COLO668 (cell line): Measurements from ENCODE around the gene SPATA6.
"Not testable (repeated sequence)": the region's sequence is repeated elsewhere in the genome, so short reads cannot be mapped to it uniquely, and the experiment has no call there.

ENCODE experiments used
- DNase-seq: peaks from one replicate; lab custom pipeline; 2025; ENCODE audit not compliant: unreplicated experiment; lab: John Stamatoyannopoulos, UW

SPATA6 gene

DNA sequence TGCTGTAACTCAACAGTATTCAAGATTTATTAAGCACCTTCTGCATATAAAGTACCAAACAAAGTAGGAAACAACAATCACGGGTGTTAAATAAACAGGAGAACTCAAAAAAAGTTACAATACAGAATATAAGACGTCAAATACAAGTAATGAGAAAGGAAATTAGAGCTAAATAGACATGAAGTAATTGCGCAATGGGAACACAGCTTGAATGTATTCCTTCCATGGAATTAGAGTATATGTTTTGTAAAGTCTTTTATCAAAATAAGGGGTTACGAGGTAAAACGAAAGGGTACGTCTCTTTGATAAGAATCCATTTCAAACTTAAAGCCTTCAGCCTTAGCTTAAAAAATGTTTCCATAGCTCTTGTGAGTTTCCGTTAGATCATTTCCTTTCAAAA, 109.1 kb downstream of the SPATA6 start:
- DNase-seq, result no peak

DNA sequence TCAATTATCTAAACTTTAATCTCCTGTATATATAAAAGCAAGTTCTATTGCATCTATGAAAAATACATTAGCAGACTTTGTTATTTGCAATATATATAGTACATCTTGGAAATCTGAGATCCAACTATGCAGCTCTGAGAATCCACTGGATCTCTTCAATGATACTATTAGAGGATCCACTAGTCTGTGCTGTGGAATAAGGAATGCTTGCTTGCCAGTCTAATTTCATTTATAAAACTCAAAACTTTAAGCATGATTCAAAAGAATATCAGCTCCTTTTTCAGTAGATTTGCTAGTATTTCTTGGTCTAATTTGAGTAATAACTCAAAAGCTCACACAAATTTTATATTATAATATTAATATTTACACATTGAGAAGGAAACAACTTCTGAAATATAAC, 115.1 kb downstream of the SPATA6 start:
- no peak for DNase-seq

DNA sequence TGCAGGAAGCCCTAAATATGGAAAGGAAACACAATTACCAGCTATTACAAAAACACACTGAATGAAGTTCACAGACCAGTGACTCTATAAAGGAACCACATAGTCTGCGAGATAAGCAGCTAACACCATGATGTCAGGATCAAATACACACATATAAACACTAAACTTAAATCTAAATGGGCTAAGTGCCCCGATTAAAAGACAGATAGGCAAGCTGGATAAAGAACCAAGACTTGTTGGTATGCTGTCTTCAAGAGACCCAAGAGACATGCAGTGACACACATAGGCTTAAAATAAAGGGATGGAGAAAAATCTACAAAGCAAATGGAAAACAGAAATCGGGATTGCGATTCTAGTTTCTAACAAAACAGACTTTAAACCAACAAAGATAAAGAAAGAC, 127.6 kb downstream of the SPATA6 start:
- DNase-seq, result no peak

DNA sequence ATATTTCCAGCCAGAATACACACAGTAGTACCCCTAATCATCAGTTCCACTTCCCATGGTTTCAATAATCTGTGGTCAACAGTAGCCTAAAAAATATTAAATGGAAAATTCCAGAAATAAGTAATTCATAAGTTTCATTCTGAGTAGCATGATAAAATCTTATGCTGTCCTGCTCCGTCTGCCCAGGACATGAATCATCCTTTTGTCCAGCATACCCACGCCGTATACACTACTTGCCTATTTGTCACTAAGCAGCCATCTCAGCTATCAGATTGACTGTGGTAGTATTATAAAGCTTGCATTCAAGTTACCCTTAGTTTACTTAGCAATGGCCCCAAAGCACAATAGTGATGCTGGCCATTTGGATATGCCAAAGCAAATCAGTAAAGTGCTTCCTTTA, 130.8 kb downstream of the SPATA6 start:
- DNase-seq, result no peak

DNA sequence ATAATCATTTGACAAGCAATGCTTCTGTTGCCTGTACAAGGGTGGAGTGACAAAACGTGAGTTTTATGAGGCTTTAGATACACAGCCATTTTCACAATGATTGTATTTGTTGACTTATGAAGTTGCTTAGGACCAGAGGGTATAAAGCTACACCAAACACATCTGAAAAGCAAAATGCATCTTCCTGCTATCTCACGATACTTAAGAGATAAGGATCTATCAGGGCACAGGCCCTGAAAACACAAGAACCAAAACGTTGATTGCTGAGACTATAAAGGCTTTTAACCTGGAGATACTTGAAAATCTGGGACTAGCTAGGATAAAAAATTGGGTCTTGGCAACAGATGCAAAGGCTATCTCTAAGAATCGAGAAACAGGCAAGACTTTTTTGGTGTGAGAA, 133.7 kb downstream of the SPATA6 start:
- DNase-seq, result no peak

DNA sequence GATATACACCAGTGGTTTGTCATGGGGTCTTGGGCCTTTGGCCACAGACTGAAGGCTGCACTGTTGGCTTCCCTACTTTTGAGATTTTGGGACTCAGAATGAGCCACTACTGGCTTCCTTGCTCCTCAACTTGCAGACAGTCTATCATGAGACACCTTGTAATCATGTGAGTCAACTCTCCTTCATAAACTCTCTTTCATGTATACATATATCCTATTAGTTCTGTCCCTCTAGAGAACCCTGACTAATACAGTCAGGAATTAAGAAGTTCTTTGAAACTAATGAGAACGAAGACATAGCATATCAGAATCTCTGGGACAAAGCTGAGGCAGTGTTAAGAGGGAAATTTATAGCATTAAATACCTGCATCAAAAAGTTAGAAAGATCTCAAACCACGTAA, 138.7 kb downstream of the SPATA6 start:
- no peak for DNase-seq

DNA sequence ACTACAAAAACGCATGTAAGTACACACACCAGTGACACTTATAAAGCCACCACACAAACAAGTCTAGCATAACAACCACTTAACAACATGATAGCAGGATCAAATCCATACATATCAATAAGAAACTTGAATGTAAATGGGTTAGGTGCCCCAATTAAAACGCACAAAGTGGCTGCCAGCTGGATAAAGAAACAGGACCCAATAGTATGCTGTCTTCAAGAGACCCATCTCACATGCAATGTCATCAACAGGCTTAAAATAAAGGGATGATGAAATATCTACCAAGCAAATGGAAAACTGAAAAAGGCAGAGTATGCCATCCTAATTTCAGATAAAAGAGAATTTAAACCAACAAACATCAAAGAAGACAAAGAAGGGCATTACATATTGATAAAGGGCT, 139.9 kb downstream of the SPATA6 start:
- no peak for DNase-seq

DNA sequence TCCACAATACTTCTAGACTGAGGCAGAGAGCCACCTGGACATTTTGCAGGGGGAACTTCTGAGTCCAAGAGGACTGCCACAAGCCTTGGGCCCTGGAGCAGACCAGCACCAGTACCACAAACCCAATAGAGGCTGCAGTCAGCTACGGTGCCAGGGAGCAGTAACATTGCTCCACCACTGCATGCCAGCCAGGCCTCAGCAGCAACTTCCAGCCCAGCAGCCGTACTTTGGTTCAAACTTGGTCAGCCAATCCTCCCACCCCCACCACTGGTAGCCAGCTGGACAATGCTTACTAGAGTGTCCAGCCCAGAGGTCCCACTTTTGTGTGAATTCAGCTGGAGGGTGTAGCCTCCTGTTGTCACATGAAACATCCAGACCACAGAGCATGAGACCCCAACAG, 142.1 kb downstream of the SPATA6 start:
- DNase-seq, result no peak

DNA sequence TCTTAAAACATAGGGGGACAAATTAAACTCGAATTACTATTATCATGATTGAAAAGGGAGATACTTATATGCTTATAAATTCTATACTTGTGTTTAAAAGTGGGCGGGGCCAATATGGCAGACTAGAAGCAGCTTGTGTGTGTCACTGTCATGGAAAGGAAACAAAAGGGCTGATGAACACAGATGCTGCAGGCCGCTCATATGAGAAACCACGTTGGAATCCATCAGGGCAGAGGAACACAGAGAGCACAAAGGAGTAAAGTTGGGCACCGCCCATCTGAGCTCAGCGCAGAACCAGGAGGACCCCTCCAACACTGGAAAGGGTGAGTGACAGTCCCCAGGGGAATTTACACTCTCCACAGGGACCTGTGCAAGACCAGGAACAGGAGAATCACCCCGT, 142.5 kb downstream of the SPATA6 start:
- DNase-seq, result no peak

DNA sequence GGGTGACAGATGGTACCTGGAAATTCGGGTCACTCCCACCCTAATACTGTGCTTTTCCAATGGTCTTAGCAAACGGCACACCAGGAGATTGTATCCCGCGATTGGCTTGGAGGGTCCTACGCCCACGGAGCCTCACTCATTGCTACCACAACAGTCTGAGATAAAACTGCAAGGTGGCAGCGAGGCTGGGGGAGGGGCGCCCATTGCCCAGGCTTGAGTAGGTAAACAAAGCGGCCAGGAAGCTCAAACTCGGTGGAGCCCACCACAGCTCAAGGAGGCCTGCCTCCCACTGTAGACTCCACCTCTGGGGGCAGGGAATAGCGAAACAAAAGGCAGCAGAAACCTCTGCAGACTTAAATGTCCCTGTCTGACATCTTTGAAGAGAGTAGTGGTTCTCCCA, 160.2 kb downstream of the SPATA6 start:
- not testable (repeated sequence) for DNase-seq

DNA sequence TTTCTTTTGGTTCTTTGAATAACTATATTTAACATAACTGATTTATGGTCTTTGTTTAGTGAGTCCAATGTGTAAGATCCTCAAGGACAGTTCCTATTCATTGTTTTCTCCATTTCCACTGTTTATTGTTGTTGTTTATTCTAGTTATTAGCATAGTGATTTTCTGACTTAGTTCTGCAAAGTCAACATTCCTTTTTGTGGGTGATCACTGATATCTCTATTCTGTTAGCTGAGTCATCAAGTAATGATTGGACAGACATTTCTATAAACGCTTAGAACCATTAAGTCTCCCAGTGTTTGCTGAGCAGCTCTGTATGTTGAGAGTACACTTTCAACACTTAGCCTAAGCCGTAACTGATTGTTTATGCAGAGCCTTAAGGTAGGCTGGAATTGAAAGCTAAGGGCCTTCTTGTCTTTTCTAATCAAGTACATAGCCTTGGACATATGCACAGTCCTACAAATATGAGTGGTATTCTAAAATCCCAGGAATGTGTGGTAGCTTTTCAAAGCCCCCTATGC, 162.4 kb downstream of the SPATA6 start:
- DNase-seq, result no peak

DNA sequence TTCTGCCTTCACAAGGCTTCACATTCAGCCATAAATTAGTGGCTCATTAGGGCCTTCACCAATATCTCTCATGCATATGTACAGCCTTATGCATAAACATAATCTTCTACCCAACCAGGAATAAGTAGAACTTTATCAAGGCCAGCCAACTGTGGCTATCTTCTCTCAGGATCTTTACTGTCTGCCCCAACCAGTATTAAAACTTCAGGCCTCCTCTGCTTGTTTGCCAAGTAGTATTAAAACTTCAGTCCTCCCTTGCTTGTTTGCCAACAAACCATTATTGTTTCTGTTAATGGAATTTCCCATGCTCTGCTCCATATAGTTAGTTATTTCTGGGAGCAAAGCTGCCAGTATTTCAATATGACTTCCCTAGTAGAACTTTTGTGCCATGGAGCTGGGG, 169.4 kb downstream of the SPATA6 start:
- no peak for DNase-seq

DNA sequence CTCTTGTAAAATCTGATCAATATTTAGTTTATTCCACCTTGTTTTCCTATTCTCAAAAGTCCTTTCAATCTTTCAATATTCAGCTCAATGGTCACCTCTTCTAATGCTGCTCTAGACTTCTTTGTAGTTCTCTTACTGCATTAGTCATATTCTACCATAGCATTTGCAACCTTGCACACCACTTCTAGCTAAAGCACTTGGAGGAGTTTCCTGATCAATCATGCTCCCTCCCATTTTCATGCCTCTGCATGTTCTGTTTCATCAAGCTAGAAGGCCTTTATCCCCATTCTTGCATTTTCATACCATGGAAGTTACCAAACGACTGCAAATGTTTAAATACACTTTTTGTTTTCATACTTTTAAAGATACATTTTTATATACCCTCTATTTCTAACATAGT, 177.3 kb downstream of the SPATA6 start:
- no peak for DNase-seq

DNA sequence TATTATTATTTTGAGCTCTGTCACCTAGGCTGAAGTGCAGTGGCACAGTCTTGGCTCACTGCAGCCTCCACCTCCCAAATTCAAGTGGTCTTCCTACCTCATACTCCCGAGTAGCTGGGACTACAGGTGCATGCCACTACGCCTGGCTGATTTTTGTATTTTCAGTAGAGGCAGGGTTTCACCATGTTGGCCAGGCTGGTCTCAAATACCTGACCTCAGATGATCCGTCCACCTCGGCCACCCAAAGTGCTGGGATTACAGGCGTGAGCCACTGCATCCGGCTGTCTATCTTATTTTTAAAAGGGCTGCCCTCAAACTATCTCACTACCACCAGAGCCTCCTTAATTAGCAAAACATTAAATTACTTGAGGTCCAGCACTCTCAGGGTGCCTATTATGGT, 177.9 kb downstream of the SPATA6 start:
- not testable (repeated sequence) for DNase-seq

DNA sequence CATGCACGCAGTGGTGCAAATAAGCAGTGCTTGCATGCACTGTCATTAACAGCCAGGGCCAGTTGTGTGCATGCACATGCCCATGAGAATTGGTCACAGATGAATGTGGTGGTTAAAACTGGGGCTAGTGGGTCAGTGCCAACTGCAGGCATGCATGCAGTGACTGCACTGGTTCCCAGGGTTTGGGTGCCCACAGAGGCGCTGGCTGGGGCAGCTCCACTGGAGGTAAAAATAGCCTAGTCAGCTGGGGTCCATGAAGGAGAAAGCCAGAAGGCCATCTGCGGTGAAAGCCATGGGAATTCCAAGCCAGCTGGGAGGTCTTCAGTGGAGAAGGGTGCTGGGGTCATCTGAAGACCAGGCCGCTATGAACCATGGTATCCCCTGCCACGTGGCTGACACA, 179.3 kb downstream of the SPATA6 start:
- DNase-seq, result no peak

DNA sequence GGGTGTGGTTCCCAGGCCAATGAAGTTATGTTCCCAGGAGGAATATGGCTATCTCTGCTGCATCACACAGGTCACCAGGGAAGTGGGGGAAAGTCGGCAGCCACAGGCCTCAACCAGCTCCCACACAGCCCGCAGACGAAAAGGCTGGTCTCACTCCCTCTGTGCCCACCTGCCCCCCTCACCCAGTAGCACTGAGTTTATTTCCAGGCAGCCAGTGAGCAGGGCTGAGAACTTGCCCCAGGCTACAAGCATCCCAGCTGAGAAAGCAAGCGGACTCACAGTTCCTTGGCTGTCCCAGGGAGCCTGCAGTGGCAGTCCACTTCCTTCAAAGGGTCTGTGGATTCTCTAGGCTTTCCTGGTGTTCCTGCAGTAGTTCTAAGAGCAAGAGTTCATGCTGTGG, 180.6 kb downstream of the SPATA6 start:
- DNase-seq, result no peak

DNA sequence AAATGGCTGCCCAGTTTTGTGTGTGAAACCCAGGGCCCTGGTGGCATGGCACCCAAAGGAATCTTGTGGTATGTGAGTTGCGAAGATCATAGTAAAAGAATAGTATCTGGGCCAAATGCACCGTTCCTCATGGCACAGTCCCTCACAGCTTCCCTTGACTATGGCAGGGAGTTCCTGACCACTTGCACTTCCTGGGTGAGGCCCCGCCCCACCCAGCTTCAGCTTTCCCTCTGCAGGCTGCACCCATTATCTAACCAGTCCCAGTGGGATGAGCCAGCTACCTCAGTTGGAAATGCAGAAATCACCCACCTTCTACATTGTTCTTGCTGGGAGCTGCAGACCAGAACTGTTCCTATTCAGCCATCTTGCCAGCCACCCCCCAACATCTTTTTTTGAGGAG, 186.5 kb downstream of the SPATA6 start:
- DNase-seq, result no peak

DNA sequence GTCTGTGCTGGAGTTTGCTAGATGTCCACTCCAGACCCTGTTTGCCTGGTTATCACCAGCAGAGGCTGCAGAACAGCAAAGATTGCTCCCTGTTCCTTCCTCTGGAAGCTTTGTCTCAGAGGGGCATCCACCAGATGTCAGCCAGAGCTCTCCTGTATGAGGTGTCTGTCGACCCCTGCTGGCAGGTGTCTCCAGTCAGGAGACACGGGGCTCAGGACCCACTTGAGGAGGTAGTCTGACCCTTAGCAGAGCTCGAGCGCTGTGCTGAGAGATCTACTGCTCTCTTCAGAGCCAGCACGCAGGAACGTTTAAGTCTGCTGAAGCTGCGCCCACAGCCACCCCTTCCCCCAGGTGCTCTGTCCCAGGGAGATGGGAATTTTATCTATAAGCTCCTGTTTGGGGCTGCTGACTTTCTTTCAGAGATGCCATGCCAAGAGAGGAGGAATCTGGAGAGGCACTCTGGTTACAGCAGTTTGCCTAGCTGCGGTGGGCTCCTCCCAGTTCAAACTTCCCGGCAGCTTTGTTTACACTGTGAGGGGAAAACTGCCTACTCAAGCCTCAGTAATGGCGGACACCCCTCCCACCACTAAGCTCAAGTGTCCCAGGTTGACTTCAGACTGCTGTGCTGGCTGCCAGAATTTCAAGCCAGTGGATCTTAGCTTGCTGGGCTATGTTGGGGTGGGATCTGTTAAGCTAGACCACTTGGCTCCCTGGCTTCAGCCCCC, 187.1 kb downstream of the SPATA6 start:
- not testable (repeated sequence) for DNase-seq

DNA sequence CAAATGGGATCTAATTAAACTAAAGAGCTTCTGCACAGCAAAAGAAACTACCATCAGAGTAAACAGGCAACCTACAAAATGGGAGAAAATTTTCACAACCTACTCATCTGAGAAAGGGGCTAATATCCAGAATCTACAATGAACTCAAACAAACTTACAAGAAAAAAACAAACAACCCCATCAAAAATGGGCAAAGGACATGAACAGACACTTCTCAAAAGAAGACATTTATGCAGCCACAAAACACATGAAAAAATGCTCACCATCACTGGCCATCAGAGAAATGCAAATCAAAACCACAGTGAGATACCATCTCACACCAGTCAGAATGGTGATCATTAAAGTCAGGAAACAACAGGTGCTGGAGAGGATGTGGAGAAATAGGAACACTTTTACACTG, 189.7 kb downstream of the SPATA6 start:
- DNase-seq, result not testable (repeated sequence)

DNA sequence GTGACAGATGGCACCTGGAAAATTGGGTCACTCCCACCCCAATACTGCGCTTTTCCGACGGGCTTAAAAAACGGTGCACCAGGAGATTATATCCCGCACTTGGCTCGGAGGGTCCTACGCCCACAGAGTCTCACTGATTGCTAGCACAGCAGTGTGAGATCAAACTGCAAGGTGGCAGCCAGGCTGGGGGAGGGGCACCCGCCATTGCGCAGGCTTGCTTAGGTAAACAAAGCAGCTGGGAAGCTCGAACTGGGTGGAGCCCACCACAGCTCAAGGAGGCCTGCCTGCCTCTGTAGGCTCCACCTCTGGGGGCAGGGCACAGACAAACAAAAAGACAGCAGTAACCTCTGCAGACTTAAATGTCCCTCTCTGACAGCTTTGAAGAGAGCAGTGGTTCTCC, 194.6 kb downstream of the SPATA6 start:
- DNase-seq, result not testable (repeated sequence)

DNA sequence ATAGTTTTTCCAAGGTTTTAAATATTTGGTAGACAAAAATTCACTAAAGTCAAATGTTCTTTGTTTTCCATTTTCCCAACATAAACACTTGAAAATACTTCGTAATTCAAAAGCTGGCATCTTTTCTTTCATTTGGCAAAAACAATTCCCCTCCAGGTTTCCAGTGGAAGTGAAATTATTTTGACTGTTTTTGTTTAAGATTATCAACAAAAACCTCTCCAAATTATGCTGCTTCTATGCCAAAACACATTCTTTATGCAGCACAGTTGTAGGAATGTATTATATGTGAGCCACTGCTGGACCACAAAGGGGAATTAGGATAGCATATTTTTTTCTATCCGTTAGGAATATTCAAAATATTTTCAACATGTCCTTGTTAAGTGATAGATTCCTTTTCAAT, 205.4 kb downstream of the SPATA6 start:
- DNase-seq, result no peak

DNA sequence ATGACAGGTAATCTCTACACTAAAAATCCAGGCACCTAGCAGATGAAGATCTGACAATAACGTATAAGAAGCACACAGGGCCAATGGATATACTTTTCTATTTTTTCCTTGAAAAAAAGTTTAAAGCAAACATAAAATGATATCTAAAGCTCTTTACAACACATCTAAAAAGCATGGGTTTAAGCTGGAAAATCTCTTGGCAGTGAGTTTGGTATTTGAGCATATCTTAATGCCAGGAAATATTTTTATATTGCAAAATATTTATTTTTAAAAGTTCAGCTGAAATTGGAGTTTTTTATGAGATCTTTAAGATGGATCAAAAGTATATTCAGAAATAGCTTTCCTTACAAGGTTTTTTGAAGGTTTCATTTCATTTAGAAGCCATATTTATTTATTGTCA, 209.0 kb downstream of the SPATA6 start:
- DNase-seq, result no peak

DNA sequence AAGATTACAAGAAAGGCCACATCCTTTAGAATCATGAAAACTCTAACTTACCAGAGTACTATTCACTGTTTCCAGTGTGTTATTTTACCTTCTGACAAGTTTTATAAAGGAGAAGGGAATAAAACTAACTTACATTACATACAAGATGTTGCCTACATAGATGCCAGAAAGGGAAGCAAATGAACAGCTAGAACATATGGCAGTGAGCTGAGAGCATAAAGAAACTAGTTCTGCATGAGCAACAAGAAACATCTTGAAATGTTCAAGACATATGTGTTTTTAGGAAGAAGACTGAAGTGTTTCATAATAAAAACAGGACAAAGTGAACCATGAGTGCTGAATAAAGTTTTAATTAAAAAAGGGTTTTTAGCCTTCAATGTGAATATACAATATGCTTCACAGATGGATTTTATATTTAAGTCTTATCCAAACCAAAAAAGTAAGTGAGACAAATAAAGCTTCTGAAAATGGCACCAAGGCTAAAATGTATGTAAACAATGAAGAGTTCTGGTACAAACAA, 210.1 kb downstream of the SPATA6 start:
- DNase-seq, result no peak
